Measurements from ENCODE around the gene NEURL1. TPM values are rescaled to one million over a fixed set of nuclear protein-coding genes. Genes with fewer than 3 reads are reported as not detected.

The NEURL1 gene
- total RNA-seq, 1 donor from 2014 or later = 4.2 TPM

- no peaks in the 10 kb centered on the region for H3K9me3 ChIP-seq
- peak overlapping the region; percentile 83 for H3K27ac ChIP-seq
- peaks cover 67% of the 10 kb centered on the region for H3K4me1 ChIP-seq
- no peak for DNase-seq (ENCODE audit: extremely low spot score in 2 of 2)
- H3K27me3 ChIP-seq = no peaks in the 10 kb centered on the region
- peaks cover 0 to 36% of the 10 kb centered on the region in 2 donors for H3K36me3 ChIP-seq
- no peak overlapping the region for H3K4me3 ChIP-seq
- intact Hi-C loops (cut with DNase I) = no loop called here
- TF ChIP-seq POLR2AphosphoS5 (IDR thresholded peaks at IDR 0.05; ENCODE audit: insufficient read depth in 1 of 2, low read depth in 1 of 2) = no peak
- TF ChIP-seq POLR2A (IDR thresholded peaks at IDR 0.05) = no peak
- TF ChIP-seq, protein P1, sequence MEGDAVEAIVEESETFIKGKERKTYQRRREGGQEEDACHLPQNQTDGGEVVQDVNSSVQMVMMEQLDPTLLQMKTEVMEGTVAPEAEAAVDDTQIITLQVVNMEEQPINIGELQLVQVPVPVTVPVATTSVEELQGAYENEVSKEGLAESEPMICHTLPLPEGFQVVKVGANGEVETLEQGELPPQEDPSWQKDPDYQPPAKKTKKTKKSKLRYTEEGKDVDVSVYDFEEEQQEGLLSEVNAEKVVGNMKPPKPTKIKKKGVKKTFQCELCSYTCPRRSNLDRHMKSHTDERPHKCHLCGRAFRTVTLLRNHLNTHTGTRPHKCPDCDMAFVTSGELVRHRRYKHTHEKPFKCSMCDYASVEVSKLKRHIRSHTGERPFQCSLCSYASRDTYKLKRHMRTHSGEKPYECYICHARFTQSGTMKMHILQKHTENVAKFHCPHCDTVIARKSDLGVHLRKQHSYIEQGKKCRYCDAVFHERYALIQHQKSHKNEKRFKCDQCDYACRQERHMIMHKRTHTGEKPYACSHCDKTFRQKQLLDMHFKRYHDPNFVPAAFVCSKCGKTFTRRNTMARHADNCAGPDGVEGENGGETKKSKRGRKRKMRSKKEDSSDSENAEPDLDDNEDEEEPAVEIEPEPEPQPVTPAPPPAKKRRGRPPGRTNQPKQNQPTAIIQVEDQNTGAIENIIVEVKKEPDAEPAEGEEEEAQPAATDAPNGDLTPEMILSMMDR (IDR thresholded peaks at IDR 0.05) = no peak
Measured at GRCh38 chr10:103622286-103622685, 128.8 kb downstream of the NEURL1 start.

GRCh38 chr10:103622935-103623574 lies 129.6 kb downstream of the NEURL1 start:
- TF ChIP-seq, protein P1 (IDR thresholded peaks at IDR 0.05) = no peak
- TF ChIP-seq POLR2A (IDR thresholded peaks at IDR 0.05) (no peak), POLR2AphosphoS5 (IDR thresholded peaks at IDR 0.05; ENCODE audit: insufficient read depth in 1 of 2, low read depth in 1 of 2) (no peak)
- Histone ChIP-seq H3K4me1 (peaks cover 60% of the 10 kb centered on the region), H3K27me3 (no peaks in the 10 kb centered on the region), H3K36me3 (peaks cover 0 to 36% of the 10 kb centered on the region in 2 donors), H3K4me3 (no peak overlapping the region), H3K9me3 (no peaks in the 10 kb centered on the region), H3K27ac (peak overlapping the region; percentile 83)
- DNase-seq (ENCODE audit: extremely low spot score in 2 of 2) = no peak
- intact Hi-C loops (cut with DNase I) = no loop called here

GRCh38 chr10:103626178-103626577 lies 132.7 kb downstream of the NEURL1 start:
- Histone ChIP-seq H3K36me3 (peaks cover 0 to 23% of the 10 kb centered on the region in 2 donors), H3K4me1 (peaks cover 28% of the 10 kb centered on the region)

GRCh38 chr10:103627111-103627892 lies 133.8 kb downstream of the NEURL1 start:
- no peaks in the 10 kb centered on the region for H3K9me3 ChIP-seq
- H3K27me3 ChIP-seq = no peaks in the 10 kb centered on the region
- peaks cover 0 to 31% of the 10 kb centered on the region in 2 donors for H3K36me3 ChIP-seq
- no peak overlapping the region for H3K4me3 ChIP-seq
- peaks cover 23% of the 10 kb centered on the region for H3K4me1 ChIP-seq
- DNase-seq (ENCODE audit: extremely low spot score in 2 of 2) = no peak
- intact Hi-C loops (cut with DNase I) = no loop called here
- H3K27ac ChIP-seq = no peak overlapping the region
- TF ChIP-seq, protein P1 (IDR thresholded peaks at IDR 0.05) = no peak
- TF ChIP-seq POLR2AphosphoS5 (IDR thresholded peaks at IDR 0.05; ENCODE audit: insufficient read depth in 1 of 2, low read depth in 1 of 2) (peak in 1 of 2 donors; percentile 17), POLR2A (IDR thresholded peaks at IDR 0.05) (no peak)

More at GRCh38 chr10:103626178-103626577, 132.7 kb downstream of the NEURL1 start:
- intact Hi-C loops (cut with DNase I) = no loop called here
- TF ChIP-seq, protein P1 (IDR thresholded peaks at IDR 0.05) = no peak
- no peak for TF ChIP-seq POLR2A (IDR thresholded peaks at IDR 0.05)
- no peak for TF ChIP-seq POLR2AphosphoS5 (IDR thresholded peaks at IDR 0.05; ENCODE audit: insufficient read depth in 1 of 2, low read depth in 1 of 2)
- Histone ChIP-seq H3K27ac (no peak overlapping the region), H3K27me3 (no peaks in the 10 kb centered on the region), H3K4me3 (no peak overlapping the region), H3K9me3 (no peaks in the 10 kb centered on the region)
- no peak for DNase-seq (ENCODE audit: extremely low spot score in 2 of 2)

Measured in vagina (tissue), 2 donors.